Neural progenitor cell (in vitro differentiated cells): ENCODE data around the gene SGCD. TPM values are rescaled to one million over a fixed set of nuclear protein-coding genes. Genes with fewer than 3 reads are reported as not detected.

Experiments
- DNase-seq: peaks from one replicate; pipeline ENCODE4 v3.0.0-alpha.2; 2016; ENCODE audit warnings: low spot score
- H2AFZ ChIP-seq: fragments of 200-600 bp; sonication (generic); replicated peaks from 2 replicates; pipeline ENCODE4 v1.6.1; 2016; ENCODE audit warnings: antibody characterized with exemption
- H3F3A ChIP-seq: fragments of 200-600 bp; sonication (generic); 2 replicates; pipeline ENCODE4 v1.6.1; 2016; ENCODE audit warnings: antibody characterized with exemption, low read depth
- H3K27ac ChIP-seq: fragments of 200-600 bp; sonication (generic); 2 replicates; pipeline ENCODE4 v1.5.1; 2016; ENCODE audit warnings: mild to moderate bottlenecking
- H3K27me3 ChIP-seq: fragments of 200-600 bp; sonication (generic); 2 replicates; pipeline ENCODE4 v1.6.1; 2016; ENCODE audit warnings: mild to moderate bottlenecking, moderate library complexity
- H3K36me3 ChIP-seq: fragments of 200-600 bp; sonication (generic); 2 replicates; pipeline ENCODE4 v1.5.1; 2016
- H3K4me1 ChIP-seq: fragments of 200-600 bp; sonication (generic); 2 replicates; pipeline ENCODE4 v1.6.1; 2016; ENCODE audit warnings: mixed run types
- H3K4me2 ChIP-seq: fragments of 200-600 bp; sonication (generic); 2 replicates; pipeline ENCODE4 v1.6.1; 2016
- H3K4me3 ChIP-seq: fragments of 200-600 bp; sonication (generic); 2 replicates; pipeline ENCODE4 v1.5.1; 2016
- H3K79me2 ChIP-seq: fragments of 200-600 bp; sonication (generic); 2 replicates; pipeline ENCODE4 v1.6.1; 2016; ENCODE audit warnings: low read depth
- H3K9ac ChIP-seq: fragments of 200-600 bp; sonication (generic); 2 replicates; pipeline ENCODE4 v1.6.1; 2016
- H3K9me3 ChIP-seq: fragments of 200-600 bp; sonication (generic); 2 replicates; pipeline ENCODE4 v1.5.1; 2016; ENCODE audit warnings: low read depth
- H4K20me1 ChIP-seq: fragments of 200-600 bp; sonication (generic); 2 replicates; pipeline ENCODE4 v1.6.1; 2016; ENCODE audit warnings: low read depth
- H3K27ac Mint-ChIP-seq: 3 replicates; pipeline ENCODE4 v1.8.0; 2021; ENCODE audit warnings: mixed read lengths
- H3K27me3 Mint-ChIP-seq: 2 replicates; pipeline ENCODE4 v1.8.0; 2022; ENCODE audit warnings: low read depth, mild to moderate bottlenecking, inconsistent platforms, moderate library complexity, mixed read lengths; ENCODE audit not compliant: insufficient read depth
- H3K36me3 Mint-ChIP-seq: 3 replicates; pipeline ENCODE4 v1.8.0; 2021; ENCODE audit warnings: mixed read lengths
- H3K4me1 Mint-ChIP-seq: 3 replicates; pipeline ENCODE4 v1.8.0; 2021; ENCODE audit warnings: mixed read lengths
- H3K4me3 Mint-ChIP-seq: 3 replicates; pipeline ENCODE4 v1.8.0; 2021; ENCODE audit warnings: mild to moderate bottlenecking, moderate library complexity, mixed read lengths
- H3K9me3 Mint-ChIP-seq: 3 replicates; pipeline ENCODE4 v1.8.0; 2020; ENCODE audit warnings: mixed read lengths
- CTCF ChIP-seq: fragments of 200-600 bp; sonication (generic); IDR thresholded peaks from 2 replicates; pipeline ENCODE4 v1.5.1; 2017; ENCODE audit warnings: antibody characterized with exemption, mild to moderate bottlenecking
- EZH2 ChIP-seq: fragments of 200-600 bp; sonication (generic); IDR thresholded peaks from 2 replicates; pipeline ENCODE4 v1.6.1; 2017; ENCODE audit warnings: antibody characterized with exemption, mild to moderate bottlenecking, moderate library complexity
- EZH2phosphoT487 ChIP-seq: fragments of 200-600 bp; sonication (generic); IDR thresholded peaks from 2 replicates; pipeline ENCODE4 v1.6.1; 2017; ENCODE audit warnings: antibody characterized with exemption
- total RNA-seq: library from RNA; depleted of rRNA; stranded (reverse); fragments of >200 nt; gene quantifications from 2 replicates; pipeline ENCODE4 v1.2.3, GENCODE V29; 2015; ENCODE audit warnings: low replicate concordance

SGCD gene
- total RNA-seq, 1 donor from 2014 or later: not detected

GRCh38 chr5:156387391-156387790 is 60.4 kb downstream of the SGCD start:
- Histone ChIP-seq H3K4me3 (no peak overlapping the region), H4K20me1 (no peaks in the 10 kb centered on the region), H2AFZ (no peak overlapping the region), H3K9ac (no peak overlapping the region), H3K27ac (no peak overlapping the region), H3K9me3 (no peaks in the 10 kb centered on the region), H3F3A (no peaks in the 10 kb centered on the region), H3K79me2 (no peaks in the 10 kb centered on the region), H3K27me3 (no peaks in the 10 kb centered on the region), H3K4me1 (no peaks in the 10 kb centered on the region), H3K36me3 (no peaks in the 10 kb centered on the region), H3K4me2 (no peak overlapping the region)
- H3K4me3 Mint-ChIP-seq: no peak overlapping the region
- no peaks in the 10 kb centered on the region for H3K27me3 Mint-ChIP-seq
- no peaks in the 10 kb centered on the region for H3K36me3 Mint-ChIP-seq
- TF ChIP-seq CTCF: no peak
- TF ChIP-seq EZH2phosphoT487: no peak
- TF ChIP-seq EZH2: no peak
- no peak overlapping the region for H3K27ac Mint-ChIP-seq
- DNase-seq: no peak
- H3K9me3 Mint-ChIP-seq: no peaks in the 10 kb centered on the region
- H3K4me1 Mint-ChIP-seq: no peaks in the 10 kb centered on the region

- H3K27ac Mint-ChIP-seq: no peak overlapping the region
- Histone ChIP-seq H3K4me1 (no peaks in the 10 kb centered on the region), H3K79me2 (no peaks in the 10 kb centered on the region), H3K9ac (no peak overlapping the region), H3K9me3 (no peaks in the 10 kb centered on the region), H3K27ac (no peak overlapping the region), H3F3A (no peaks in the 10 kb centered on the region), H2AFZ (no peak overlapping the region), H4K20me1 (no peaks in the 10 kb centered on the region), H3K36me3 (no peaks in the 10 kb centered on the region), H3K27me3 (no peaks in the 10 kb centered on the region), H3K4me3 (no peak overlapping the region), H3K4me2 (no peak overlapping the region)
- DNase-seq: no peak
- H3K27me3 Mint-ChIP-seq: no peaks in the 10 kb centered on the region
- H3K9me3 Mint-ChIP-seq: no peaks in the 10 kb centered on the region
- TF ChIP-seq EZH2phosphoT487: no peak
- no peak for TF ChIP-seq EZH2
- TF ChIP-seq CTCF: no peak
- H3K4me3 Mint-ChIP-seq: no peak overlapping the region
- no peaks in the 10 kb centered on the region for H3K4me1 Mint-ChIP-seq
- no peaks in the 10 kb centered on the region for H3K36me3 Mint-ChIP-seq
These were observed 61.3 kb downstream of the SGCD start for GRCh38 chr5:156388233-156388632.

- H3K79me2 ChIP-seq: no peaks in the 10 kb centered on the region
- H3K4me1 Mint-ChIP-seq: no peaks in the 10 kb centered on the region
- H4K20me1 ChIP-seq: no peaks in the 10 kb centered on the region
- H3K9me3 ChIP-seq: no peaks in the 10 kb centered on the region
- H3K4me2 ChIP-seq: no peak overlapping the region
- no peaks in the 10 kb centered on the region for H3K9me3 Mint-ChIP-seq
- no peak overlapping the region for H2AFZ ChIP-seq
- H3K27me3 Mint-ChIP-seq: no peaks in the 10 kb centered on the region
- no peak for DNase-seq
- no peak overlapping the region for H3K27ac ChIP-seq
- H3K27me3 ChIP-seq: no peaks in the 10 kb centered on the region
- no peaks in the 10 kb centered on the region for H3F3A ChIP-seq
- H3K27ac Mint-ChIP-seq: no peak overlapping the region
- no peak overlapping the region for H3K4me3 ChIP-seq
- H3K36me3 ChIP-seq: no peaks in the 10 kb centered on the region
- no peak overlapping the region for H3K9ac ChIP-seq
- no peak for TF ChIP-seq CTCF
- TF ChIP-seq EZH2: no peak
- no peak for TF ChIP-seq EZH2phosphoT487
- no peak overlapping the region for H3K4me3 Mint-ChIP-seq
- no peaks in the 10 kb centered on the region for H3K36me3 Mint-ChIP-seq
- no peaks in the 10 kb centered on the region for H3K4me1 ChIP-seq
These were observed 64.2 kb downstream of the SGCD start for GRCh38 chr5:156391139-156391538.

GRCh38 chr5:156393980-156394379 is 67.0 kb downstream of the SGCD start:
- no peaks in the 10 kb centered on the region for H3K36me3 ChIP-seq
- DNase-seq: no peak
- H3K9ac ChIP-seq: no peak overlapping the region
- H3K4me1 ChIP-seq: no peaks in the 10 kb centered on the region
- Mint-ChIP-seq H3K27ac (no peak overlapping the region), H3K9me3 (peaks cover 2% of the 10 kb centered on the region), H3K36me3 (no peaks in the 10 kb centered on the region), H3K4me3 (no peak overlapping the region), H3K27me3 (no peaks in the 10 kb centered on the region), H3K4me1 (no peaks in the 10 kb centered on the region)
- H3K79me2 ChIP-seq: no peaks in the 10 kb centered on the region
- H3K27ac ChIP-seq: no peak overlapping the region
- H4K20me1 ChIP-seq: no peaks in the 10 kb centered on the region
- no peaks in the 10 kb centered on the region for H3K9me3 ChIP-seq
- no peak for TF ChIP-seq CTCF
- TF ChIP-seq EZH2: no peak
- no peak for TF ChIP-seq EZH2phosphoT487
- no peaks in the 10 kb centered on the region for H3F3A ChIP-seq
- no peak overlapping the region for H3K4me3 ChIP-seq
- no peak overlapping the region for H3K4me2 ChIP-seq
- H2AFZ ChIP-seq: no peak overlapping the region
- no peaks in the 10 kb centered on the region for H3K27me3 ChIP-seq
